Measurements from ENCODE around the gene MN1. TPM values are rescaled to one million over a fixed set of nuclear protein-coding genes. Genes with fewer than 3 reads are reported as not detected.

The MN1 gene
- polyA plus RNA-seq, 2 of the 4 experiments (the other 2 are of a cell fraction), result 0.59 to 2.4 TPM

DNA sequence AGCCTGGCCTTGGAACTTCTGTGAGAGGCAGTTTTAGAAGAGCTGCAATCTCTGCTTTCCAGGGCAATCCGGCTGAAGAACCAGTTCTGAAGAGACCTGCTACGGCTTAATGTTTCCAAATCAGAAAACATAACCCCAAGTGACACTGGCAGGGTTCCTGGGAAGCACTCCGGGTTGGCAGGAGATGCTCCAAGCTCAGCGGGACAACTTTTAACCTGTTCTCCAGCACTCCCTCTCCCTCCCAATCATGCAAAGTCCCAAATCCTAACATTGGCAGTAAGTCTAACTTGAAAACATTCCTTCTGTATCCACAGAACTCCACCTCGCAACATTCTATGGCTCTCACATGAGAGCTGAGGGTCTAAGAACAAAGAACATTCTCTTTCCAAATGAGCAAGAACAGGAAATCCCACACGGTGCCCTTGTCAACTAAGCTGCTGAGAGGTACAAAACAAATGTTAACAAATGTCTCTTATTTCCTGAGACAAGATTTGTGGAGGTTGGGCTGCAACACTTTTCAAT lies 48.5 kb upstream of the MN1 start (continued):
- TF ChIP-seq REST (IDR thresholded peaks at IDR 0.05), result no peak

- DNase-seq (ENCODE audit: low read depth in 1 of 2, low spot score in 1 of 2) (no peak), FAIRE-seq (no peak), ATAC-seq (no peak)
- Histone ChIP-seq H3K4me3 (no peak overlapping the region), H3K4me1 (no peaks in the 10 kb centered on the region), H3K4me2 (no peak overlapping the region), H3K27ac (no peak overlapping the region), H3K9me3 (no peaks in the 10 kb centered on the region)
- CTCF ChIA-PET, result interaction anchor here (1.6 kb wide), 1 partner anchor 34 kb away, joined by 7 read pairs; no protein-coding TSS in a partner anchor
- 100% methylated on average over 1 of the region's 1 CpG for WGBS (ENCODE audit: missing lambda C conversion rate)
- POLR2A ChIA-PET, result no interaction called here
- TF ChIP-seq GATA3 (IDR thresholded peaks at IDR 0.05; ENCODE audit: borderline replicate concordance), result no peak
- no peak for TF ChIP-seq BHLHE40 (IDR thresholded peaks at IDR 0.05; ENCODE audit: low read depth, low read length)
Measured at GRCh38 chr22:27848005-27848404, 46.4 kb upstream of the MN1 start.

DNA sequence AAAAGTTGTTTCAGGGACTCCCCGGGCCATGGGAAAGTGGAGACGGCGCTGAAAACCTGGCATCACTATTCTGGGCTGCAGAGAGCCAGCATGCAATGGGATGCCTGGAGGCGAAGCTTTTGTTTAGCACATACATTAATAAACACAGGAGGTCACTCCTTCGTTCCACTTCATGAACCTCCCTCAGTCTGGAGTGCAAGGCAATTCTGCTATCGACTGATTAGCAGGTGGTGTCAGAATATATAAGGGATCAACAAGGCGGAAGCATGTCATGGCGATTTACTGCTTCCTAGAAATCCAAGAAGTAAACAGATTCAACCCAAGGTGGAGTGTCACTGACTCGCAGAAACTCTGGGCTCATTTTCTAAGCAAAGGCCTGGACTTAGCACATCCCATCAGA lies 45.4 kb upstream of the MN1 start:
- ChIA-PET CTCF (no interaction called here), POLR2A (no interaction called here)
- H3K9me3 ChIP-seq, result no peaks in the 10 kb centered on the region
- no peak overlapping the region for H3K4me2 ChIP-seq
- H3K4me1 ChIP-seq, result no peaks in the 10 kb centered on the region
- ATAC-seq (no peak), DNase-seq (ENCODE audit: low read depth in 1 of 2, low spot score in 1 of 2) (no peak), FAIRE-seq (no peak)
- WGBS (ENCODE audit: missing lambda C conversion rate), result 90% methylated on average over 9 of the region's 9 CpGs
- no peak overlapping the region for H3K4me3 ChIP-seq
- no peak overlapping the region for H3K27ac ChIP-seq
- no peak for TF ChIP-seq ESRRA (IDR thresholded peaks at IDR 0.05; ENCODE audit: borderline replicate concordance, low read length)
- TF ChIP-seq HOXB13 (CRISPR knock-in tag; IDR thresholded peaks at IDR 0.05; ENCODE audit: low read depth), result no peak
- TF ChIP-seq HEYL (CRISPR knock-in tag; IDR thresholded peaks at IDR 0.05), result no peak
- TF ChIP-seq BHLHE40 (IDR thresholded peaks at IDR 0.05; ENCODE audit: low read depth, low read length), result no peak
- no peak for TF ChIP-seq BCL3 (IDR thresholded peaks at IDR 0.05)
- TF ChIP-seq RARB (CRISPR knock-in tag; IDR thresholded peaks at IDR 0.05), result no peak
- TF ChIP-seq NFE2L2 (conservative IDR thresholded peaks at IDR 0.05; ENCODE audit: low read length), result no peak
- TF ChIP-seq, protein P1, sequence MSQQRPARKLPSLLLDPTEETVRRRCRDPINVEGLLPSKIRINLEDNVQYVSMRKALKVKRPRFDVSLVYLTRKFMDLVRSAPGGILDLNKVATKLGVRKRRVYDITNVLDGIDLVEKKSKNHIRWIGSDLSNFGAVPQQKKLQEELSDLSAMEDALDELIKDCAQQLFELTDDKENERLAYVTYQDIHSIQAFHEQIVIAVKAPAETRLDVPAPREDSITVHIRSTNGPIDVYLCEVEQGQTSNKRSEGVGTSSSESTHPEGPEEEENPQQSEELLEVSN (IDR thresholded peaks at IDR 0.05; ENCODE audit: borderline replicate concordance, low read depth), result no peak
- TF ChIP-seq CBX8 (IDR thresholded peaks at IDR 0.05), result no peak

DNA sequence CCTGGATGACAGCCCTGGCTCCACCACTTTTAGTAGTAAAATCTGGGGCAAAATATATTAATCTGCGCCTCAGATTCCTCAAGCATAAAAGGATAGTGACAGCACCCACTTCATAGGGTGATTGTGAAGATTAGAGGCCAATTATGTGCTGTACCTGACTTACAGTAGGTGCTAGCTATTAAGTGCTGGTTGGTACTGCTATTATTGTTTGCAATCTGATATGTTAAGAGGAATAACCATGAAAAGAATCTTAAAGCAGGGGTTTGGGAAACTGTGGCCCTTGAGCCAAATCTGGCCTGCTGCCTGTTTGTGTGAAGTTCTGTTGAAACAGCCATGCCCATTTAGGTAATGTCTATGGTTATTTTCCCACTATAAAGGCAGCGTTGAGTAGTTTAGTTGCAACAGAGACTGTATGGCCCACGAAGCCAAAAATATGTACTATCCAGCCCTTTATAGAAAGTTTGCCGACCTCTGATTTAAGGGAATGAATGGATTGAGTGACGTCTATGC lies 44.7 kb upstream of the MN1 start:
- FAIRE-seq (no peak), ATAC-seq (no peak), DNase-seq (ENCODE audit: low read depth in 1 of 2, low spot score in 1 of 2) (no peak)
- POLR2A ChIA-PET, result no interaction called here
- no peaks in the 10 kb centered on the region for H3K9me3 ChIP-seq
- H3K4me3 ChIP-seq, result no peak overlapping the region
- no peak overlapping the region for H3K27ac ChIP-seq
- CTCF ChIA-PET, result no interaction called here
- WGBS (ENCODE audit: missing lambda C conversion rate), result 85% methylated on average over 5 of the region's 5 CpGs
- H3K4me1 ChIP-seq, result no peaks in the 10 kb centered on the region
- no peak for TF ChIP-seq BCL3 (IDR thresholded peaks at IDR 0.05)
- TF ChIP-seq CTCF (IDR thresholded peaks at IDR 0.05), result no peak
- no peak for TF ChIP-seq RFX5 (IDR thresholded peaks at IDR 0.05)
- no peak for TF ChIP-seq JUNB (IDR thresholded peaks at IDR 0.05)
- TF ChIP-seq TP53 (CRISPR knock-in tag; IDR thresholded peaks at IDR 0.05), result no peak
- TF ChIP-seq POLR2A (IDR thresholded peaks at IDR 0.05; ENCODE audit: low read length), result no peak
- no peak for TF ChIP-seq ZFP36 (IDR thresholded peaks at IDR 0.05; ENCODE audit: borderline replicate concordance, partially characterized antibody)
- no peak overlapping the region for H3K4me2 ChIP-seq

Measured in A549 (cell line).